ENCODE measurements around the gene IL4R.
"Not testable (repeated sequence)": the region's sequence is repeated elsewhere in the genome, so short reads cannot be mapped to it uniquely, and the experiment has no call there.

The IL4R gene

DNA sequence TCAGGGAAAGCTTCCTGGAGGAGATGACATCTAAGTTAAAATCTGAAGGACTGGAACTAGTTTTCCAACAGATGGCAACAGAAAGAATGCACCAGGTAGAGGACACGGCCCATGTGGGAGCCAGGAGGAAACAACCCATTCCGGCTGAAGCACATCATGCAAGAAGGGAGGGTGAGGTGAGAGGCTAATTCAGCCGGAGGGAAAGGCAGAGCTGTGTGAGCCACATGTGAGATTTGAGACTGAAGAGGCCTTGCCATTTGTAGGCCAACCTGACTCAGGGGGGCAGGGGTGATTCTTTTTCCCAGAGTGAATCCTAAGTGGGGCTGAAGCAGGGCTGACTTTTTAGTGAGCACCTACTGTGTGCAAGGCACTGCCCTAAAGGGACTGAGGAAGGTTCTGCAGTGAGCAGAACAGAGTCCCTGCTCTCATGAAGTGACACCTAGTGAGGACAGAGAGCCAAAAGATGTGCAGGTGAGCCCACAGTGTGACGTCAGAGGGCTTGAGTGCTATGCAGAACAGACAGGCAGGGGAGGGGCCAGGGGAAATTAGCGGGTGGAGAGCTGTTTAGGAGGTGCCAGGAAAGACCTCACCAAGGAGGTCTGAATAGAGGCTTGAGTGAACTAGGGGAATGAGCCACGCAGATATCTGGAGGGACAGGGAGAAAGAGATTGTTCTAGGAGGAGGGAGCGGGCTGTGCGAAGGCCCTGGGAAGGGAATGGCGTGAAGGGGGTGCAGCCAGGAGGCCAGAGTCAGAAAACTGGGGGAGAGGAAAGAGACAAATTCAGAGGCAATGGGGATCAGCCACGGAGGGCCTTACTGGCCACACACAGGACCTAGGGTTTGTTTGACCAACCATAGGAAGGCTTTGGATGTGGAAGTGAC, 68.4 kb downstream of the IL4R start:
- no peak for DNase-seq

DNA sequence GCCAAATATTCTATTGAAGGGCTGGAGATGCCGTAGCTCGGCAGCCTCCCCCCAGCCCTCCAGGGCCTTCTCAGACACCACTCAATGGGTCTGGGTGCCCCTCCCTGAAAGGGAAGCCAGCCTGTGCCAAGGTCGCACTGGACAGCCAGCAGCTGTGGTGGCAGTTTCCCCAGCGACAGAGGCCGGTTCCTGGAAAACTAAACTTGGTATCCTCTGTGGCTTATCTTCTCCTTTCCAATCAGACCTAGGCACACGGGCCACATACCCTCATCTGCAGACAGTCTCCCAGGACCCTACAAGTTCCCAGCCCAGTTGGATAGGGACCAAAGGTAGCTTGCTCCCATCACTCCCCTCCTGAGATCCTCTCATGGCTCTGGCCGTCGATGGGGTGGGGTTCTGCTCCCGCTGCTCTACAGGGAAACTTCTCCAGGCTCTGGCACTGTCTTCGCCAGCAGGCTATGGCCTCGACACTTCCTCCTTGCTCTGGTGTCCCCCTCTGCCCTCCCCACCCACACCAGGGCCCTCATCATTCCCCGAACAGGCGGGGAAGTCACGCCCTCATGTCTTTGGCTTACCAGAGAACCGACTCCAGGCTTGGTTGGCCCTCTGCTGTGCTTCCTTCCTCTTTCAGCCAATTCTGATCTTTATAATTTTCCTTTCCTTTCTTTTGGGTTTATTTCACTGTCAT, 69.9 kb downstream of the IL4R start:
- no peak for DNase-seq

DNA sequence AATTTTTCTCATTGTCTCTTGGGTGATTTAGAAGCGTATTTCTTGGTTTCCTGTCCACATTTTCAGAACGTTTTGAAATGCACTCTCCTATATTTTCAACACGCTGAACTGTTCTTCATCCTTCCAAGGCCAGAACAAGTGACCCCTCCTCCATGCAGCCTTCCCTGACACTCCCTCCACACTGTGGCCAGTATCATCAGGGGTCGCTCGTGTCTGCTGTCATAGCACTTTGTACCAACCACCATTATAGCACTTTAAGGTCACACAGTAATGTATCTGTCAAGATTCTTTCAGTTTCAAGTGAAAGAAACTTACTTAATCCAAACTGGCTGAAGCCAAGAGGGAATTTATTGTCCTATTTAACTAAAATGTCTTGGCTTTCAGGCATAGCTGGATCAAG, 70.7 kb downstream of the IL4R start:
- DNase-seq = no peak

DNA sequence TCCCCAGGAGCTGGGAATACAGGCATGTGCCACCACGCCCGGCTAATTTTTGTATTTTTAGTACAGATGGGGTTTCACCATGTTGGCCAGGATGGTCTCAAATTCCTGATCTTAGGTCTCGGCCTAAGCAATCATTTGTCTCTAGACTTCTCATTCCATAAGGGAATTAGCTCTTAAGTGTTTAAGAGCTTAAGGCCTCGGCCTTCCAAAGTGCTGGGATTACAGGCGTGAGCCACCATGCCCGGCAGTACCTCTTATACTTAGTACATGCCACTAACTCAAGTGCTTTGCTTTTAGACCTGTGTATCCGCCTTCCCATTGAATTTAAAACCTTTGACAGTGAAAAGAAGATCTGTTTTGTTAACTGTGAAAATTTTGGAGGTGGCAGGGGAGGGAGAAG, 71.6 kb downstream of the IL4R start:
- no peak for DNase-seq

DNA sequence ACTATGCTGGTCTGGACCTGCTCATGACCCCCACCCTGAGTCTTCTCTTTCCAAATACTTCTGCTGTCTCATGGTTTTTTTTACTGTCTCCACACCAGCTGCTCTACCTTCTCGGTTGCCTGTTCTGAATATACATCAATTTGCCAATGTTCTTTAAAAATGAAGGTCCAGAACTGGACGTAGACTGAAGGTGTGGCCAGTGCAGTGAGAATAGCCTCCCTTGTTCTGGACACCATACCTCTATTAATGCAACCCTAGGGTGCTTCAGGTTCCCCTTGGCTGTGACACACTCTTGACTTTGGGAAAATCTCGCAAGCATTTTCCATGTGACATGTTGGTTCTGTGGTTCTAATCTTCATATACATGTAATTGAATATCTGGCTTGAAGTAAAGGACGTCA, 72.9 kb downstream of the IL4R start:
- DNase-seq = no peak

DNA sequence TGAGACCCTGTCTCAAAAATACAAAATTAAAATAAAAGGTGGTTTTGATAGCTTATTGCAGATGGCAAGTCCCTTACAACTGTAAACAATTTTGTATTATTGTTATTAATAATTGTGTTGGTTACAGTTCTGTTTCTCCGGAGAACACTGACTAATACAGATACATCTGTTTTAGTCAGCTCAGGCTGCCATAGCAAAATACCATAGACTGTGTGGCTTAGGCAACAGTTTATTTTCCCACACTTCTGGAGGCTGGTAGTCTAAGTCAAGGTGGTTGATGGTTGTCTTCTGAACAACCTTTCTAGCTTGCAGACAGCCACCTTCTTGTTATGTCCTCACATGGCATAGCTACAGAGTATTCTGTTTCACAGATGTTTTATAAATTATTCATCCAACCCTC, 74.0 kb downstream of the IL4R start:
- DNase-seq = peak in 1 of 5 donors; percentile 76

DNA sequence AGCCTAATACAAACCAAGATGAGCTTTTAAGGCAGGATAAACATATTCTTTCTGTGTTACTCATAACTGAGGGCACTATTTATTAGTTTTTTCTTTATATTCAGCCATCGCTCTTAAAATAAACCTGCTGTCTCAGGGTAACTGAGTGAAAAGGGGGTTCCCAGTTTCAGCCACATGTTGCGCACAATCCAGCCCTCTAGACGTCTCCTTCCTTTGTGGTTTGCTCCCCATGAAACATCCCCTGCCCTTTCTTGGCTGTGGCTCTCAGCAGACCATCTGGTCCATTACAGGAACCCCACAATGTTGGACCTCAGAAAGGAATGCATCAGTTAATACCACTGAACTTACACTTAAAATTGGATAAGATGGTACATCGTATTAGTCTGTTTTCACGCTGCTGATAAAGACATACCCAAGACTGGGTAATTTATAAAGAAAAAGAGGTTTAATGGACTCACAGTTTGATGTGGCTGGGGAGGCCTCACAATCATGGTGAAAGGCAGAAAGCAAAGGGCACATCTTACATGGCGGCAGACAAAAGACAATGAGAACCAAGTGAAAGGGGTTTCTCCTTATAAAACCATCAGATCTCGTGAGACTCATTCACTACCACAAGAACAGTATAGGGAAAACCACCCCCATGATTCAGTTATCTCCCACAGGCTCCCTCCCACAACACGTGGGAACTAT, 75.6 kb downstream of the IL4R start:
- DNase-seq = no peak

DNA sequence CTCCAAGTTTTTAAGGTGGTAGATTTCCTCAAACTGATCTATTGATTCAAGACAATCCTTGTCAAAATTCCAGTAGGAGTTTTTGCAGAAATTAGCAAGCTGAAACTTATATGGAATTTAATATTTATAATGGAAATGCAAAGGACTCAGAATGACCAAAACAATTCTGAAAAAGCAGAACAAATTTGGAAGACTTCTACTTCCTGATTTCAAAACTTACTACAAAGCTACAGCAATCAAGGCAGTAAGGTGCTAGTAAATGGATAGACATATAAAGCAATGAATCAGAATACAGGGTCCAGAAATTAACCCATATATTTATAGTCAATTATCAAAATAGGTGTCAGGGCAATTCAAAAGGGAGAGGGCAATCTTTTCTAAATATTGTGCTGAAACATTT, 76.4 kb downstream of the IL4R start:
- no peak for DNase-seq

DNA sequence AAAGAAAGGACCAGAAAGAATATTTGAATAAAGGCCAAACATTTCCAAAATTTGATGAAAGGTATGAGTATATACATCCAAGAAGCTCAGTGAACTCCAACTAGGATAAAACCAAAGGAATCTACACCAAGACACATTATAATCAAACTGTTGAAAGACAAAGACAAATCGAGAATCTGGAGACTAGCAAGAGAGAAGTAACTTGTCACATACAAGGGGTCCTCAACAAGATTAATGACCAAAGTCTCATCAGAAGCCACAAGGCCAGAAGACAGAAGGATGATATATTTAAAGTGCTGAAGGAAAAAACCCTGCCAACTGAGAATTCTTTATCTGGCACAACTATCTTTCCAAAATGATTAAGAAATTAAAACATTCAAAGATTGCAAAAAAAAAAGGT, 78.9 kb downstream of the IL4R start:
- DNase-seq = no peak

DNA sequence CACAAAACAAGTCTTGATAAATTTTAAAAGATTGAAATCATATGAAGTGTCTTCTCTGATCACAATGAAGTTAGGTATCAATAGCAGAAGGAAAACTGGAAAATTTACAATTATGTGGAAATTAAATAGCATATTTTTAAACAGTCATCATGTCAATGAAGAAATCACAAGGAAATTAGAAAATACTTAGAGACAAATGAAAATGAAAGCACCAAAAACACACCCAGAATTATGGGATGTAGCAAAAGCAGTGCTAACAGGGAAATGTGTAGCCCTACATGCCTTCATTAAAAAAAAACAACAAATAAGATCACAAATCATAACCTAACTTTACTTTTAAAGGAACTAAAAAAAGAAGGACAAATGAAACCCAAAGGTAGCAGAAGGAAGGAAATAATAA, 80.7 kb downstream of the IL4R start:
- DNase-seq = no peak

DNA sequence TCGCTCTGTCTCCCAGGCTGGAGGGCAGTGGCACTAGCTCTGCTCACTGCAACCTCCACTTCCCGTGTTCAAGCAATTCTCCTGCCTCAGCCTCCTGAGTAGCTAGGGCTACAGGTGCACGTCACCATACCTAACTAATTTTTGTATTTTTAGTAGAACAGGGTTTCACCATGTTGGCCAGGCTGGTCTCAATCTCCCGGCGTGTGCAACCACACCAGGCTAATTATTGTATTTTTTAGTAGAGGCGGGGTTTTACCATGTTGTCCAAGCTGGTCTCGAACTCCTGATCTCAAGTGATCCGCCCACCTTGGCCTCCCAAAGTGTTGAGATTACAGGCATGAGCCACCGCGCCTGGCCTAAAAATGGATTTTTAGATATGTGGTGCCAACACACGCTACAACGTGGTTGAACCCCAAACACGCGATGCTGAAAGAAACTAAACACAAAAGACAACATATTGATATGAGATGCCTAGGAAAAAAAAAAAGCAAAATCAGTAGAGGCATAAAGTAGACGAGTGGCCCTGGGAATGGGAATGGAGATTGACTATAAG, 84.6 kb downstream of the IL4R start:
- DNase-seq = not testable (repeated sequence)

DNA sequence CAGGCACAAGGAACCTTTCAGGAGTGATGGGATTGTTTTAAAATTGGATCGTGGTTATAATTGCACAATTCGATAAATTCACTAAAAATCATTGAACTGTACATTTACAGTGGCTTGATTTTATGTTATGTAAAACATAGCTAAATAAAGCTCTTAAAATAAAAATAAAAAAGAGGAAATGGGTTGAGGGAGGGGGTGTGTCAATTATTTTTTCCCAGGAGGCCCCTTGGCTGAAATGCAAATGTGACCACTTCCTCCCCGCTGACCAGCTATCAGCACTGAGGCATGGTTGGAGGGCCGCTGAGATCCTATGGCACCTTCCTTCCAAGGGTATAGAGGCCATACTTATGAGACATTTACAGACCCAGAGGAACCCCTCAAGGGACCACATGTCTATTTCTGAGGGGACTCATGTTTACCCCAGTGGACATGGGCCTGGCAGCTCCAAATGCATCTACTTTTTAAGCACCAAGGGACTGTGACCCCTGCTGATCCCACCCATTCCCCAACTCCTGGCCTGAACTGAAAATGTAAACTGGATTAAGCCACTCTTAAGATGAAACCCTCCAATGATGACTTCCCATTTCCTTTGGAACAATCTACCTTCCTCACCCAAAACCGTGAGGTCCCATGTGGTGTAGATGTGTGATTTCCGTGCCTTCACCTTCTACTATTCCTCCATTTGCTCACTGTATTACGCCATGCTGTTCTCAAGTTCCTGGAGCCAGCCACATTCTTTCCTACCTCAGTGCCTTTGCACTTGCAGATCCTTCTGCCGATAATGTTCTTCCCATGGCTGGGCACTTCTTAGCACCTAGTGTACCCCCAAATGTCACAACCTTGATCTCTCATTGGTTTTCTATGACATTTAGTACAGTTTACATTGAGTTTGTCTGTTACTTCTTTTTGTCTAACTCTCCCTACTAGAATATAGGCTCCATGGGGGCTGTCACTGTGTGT, 85.4 kb downstream of the IL4R start:
- no peak for DNase-seq

DNA sequence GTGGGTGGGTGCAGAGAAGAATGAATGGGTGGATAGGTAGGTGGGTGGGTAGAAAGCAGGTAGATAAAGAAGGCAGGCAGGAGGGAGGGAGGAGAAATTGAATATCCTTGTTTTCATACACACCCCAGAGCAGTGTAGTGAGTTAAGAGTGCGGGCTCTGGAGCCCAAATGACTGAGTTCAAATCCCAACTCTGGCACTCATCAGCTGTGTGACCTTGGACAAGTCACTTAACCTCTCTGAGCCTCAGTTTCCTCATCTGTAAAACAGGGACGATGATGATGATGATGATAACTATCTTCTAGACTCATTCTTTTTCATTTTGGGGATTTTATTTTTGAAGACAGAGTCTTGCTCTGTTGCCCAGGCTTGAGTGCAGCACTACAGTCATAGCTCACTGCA, 86.2 kb downstream of the IL4R start:
- DNase-seq = no peak

DNA sequence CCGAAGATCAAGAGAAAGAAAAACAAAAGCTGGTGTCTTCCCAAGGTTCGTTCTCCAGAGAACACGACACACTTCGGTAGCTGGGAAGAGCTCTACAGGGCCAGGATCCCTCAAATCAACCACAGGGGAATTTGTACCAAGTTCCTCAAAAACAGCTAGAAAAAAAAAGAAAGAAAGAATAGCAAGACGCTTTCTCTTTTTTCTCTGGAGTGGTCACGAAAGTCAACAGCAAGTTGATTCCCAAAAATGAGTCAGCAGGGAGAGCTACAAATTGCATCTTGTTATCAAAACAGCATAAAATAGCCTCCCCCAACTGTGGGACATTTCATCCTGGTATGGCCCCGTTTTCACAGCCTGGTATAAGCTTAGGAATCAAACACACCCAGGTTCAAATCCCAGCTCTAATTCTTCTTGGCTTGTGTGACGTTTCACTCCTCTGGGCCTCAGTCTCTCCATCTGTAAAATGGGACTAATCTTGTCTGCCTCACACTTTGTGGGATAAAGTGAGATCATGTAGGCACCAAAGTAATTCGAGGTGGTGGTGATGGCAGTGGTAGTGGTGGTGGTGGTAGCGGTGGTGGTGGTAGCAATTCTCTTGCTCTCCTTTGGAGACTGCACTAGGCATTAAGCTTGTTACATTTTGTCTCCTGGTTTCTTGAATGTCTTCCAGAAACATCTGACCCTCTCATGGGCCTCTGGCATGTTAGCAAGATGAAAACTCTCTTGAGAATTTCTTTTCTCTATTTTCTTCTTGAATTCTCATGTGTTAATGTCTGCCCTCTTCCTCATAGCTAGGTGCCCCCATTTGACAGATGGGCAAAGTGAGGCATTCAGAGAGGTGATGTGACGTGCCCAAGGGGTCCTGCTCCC, 87.2 kb downstream of the IL4R start:
- DNase-seq = no peak

DNA sequence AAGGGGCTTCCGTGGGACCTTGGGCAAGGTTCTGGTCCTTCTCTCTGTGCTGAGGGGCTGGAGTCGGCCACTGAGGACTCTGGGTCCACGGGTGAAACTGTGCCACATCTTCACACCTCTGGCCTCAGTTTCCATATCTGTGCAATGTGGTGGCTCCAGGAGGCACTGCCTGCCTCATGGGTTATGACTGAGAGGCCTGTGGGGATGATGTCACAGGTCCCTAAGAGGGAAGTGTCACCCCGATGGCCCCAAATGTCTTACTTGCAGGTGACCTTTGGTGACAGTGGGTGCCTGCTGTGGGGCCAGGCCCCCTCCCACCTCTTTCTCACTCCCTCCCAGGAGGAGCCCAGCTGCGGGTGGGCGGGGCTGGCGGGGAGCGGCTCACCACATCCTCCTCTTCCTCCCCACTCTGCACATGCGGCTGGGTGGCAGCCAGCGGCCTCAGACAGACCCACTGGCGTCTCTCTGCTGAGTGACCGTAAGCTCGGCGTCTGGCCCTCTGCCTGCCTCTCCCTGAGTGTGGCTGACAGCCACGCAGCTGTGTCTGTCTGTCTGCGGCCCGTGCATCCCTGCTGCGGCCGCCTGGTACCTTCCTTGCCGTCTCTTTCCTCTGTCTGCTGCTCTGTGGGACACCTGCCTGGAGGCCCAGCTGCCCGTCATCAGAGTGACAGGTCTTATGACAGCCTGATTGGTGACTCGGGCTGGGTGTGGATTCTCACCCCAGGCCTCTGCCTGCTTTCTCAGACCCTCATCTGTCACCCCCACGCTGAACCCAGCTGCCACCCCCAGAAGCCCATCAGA, 88.2 kb downstream of the IL4R start, which contains the start of gene IL21R:
Gene IL21R (plus strand): TSS at position 407 of the 801 bp plus-strand sequence. CDS start 27,898 bp downstream, outside the sequence.
- peak; percentile 67 to 91 (median 80) for DNase-seq

DNA sequence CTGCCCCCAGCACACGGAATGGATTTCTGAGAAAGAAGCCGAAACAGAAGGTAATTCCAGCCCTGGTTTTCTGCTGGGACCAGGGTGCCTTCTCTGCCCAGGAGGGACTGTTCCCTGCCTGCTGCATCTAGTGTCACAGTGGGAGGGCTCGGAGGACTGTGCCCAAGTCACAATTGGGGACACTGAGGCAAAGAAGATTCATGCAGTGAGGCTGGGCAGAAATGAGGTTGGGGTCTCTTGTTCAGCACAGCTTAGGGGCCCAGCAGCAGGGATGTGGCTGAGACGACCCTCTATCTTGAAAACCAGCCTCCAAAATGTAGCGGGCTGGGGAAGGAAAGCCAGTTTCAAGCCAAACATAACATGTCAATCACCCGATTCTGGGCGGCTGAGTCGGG, 88.8 kb downstream of the IL4R start:
- DNase-seq = no peak

DNA sequence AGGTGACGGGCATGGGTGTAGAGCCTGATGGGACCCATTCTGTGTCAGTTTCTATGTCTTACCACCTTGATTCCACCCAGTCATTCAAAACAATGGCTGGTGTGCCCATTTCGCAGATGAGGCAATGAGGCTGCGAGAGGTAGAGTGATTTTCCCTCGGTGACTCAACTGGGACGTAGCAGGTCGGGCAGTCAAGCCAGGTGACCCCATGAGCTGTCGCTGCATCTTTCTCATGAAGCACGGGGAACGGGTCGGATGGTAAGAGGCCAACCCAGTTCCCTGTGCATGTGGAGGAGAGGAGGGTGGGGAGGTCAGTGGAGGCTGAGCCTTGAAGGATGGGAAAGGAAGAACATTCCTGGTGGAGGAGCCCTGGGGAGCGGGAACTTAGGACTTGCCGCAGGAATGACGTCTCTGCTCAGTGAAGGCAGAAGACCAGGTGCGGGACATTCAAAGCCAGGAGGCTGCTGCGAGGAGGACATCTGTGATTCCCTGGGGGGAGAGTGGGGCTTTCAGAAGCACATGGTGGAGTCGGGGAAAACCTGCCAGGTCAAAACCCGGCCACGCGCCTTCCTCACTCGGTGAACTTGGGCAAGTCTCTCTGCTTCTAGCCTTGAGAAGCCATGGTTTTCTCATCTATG, 89.3 kb downstream of the IL4R start:
- peak in 1 of 5 donors; percentile 48 for DNase-seq

DNA sequence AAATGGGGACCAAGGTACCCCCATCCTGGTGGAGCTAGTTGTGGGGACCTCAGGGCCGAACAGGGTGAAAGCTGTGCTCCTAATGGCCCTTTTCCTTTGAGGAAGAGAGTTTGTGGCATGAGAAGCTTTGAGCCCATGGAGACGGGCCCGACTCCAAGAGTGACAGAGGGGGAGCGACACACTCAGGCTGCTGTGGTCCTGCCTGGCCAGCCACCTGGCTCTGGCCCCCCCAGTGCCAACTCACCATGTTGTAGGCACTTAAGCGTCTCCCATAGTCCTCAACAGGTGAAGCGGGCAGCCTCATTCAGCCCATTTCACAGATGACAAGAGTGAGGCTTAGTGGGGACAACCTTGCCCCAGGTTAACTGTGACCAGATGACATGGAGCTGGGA, 89.8 kb downstream of the IL4R start:
- peak in 1 of 5 donors; percentile 19 for DNase-seq

DNA sequence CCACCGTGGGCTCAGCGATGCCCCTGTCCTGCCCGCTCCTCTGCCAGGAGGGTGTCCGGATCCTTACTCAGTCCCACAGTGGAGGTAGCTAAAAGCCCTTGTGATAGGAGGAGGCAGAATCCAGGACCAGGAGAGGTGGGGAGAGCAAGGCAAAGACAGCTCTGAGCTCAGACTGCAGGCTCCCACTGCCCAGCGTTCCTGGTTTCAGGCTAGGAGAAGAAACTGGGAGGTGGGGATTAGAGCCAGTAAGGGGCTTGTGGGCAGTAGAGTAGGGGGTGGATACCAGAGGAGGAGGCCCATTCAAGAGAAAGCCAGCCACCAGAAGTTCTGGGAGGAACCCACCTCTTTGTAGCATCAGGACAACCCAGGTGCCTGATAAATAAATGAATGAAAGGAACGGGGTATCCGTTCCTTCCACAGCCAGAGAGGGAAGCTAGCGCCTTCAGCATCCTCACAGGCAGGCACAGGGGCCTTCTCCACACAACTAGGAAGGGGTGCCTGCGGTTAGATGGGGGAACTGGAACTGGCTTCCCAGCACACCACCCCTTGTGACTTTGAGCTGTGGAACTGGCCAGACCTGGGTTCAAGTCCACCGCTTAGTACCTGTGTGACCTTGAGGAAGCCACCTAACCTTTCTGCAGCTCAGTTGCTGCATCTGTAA, 90.5 kb downstream of the IL4R start:
- DNase-seq = peak in 1 of 5 donors; percentile 40
